HK-2 (cell line): ENCODE data around the gene NFIB.

ENCODE experiments used
- DNase-seq: peaks from one replicate; pipeline ENCODE4 v3.0.0-alpha.2; 2018; ENCODE audit not compliant: unreplicated experiment

The NFIB gene

GRCh38 chr9:14106699-14107098 lies 207.2 kb downstream of the NFIB start:
- no peak for DNase-seq

GRCh38 chr9:14104496-14104895 lies 209.4 kb downstream of the NFIB start:
- DNase-seq = no peak

- DNase-seq = no peak
These were observed 210.8 kb downstream of the NFIB start for GRCh38 chr9:14103115-14103514.

- DNase-seq = no peak
These were observed 214.2 kb downstream of the NFIB start for GRCh38 chr9:14099737-14100136.

- DNase-seq = no peak
These were observed 215.3 kb downstream of the NFIB start for GRCh38 chr9:14098486-14099180.

- DNase-seq = no peak
These were observed 216.1 kb downstream of the NFIB start for GRCh38 chr9:14097666-14098415.

- no peak for DNase-seq
These were observed 216.7 kb downstream of the NFIB start for GRCh38 chr9:14097215-14097614.

GRCh38 chr9:14096258-14096922 lies 217.6 kb downstream of the NFIB start:
- DNase-seq = peak; percentile 18

GRCh38 chr9:14095277-14095676 lies 218.7 kb downstream of the NFIB start:
- DNase-seq = no peak

- no peak for DNase-seq
These were observed 219.4 kb downstream of the NFIB start for GRCh38 chr9:14094491-14094890.

GRCh38 chr9:14092344-14092743 lies 221.6 kb downstream of the NFIB start:
- DNase-seq = no peak

- no peak for DNase-seq
These were observed 224.7 kb downstream of the NFIB start for GRCh38 chr9:14089051-14089803.

- no peak for DNase-seq
These were observed 226.4 kb downstream of the NFIB start for GRCh38 chr9:14087576-14087975.

- DNase-seq = no peak
These were observed 227.4 kb downstream of the NFIB start for GRCh38 chr9:14086495-14086894.

GRCh38 chr9:14085810-14086209 lies 228.1 kb downstream of the NFIB start:
- DNase-seq = no peak

GRCh38 chr9:14084867-14085266 lies 229.1 kb downstream of the NFIB start:
- DNase-seq = no peak

- no peak for DNase-seq
These were observed 230.6 kb downstream of the NFIB start for GRCh38 chr9:14083366-14083765.

- no peak for DNase-seq
These were observed 231.2 kb downstream of the NFIB start for GRCh38 chr9:14082732-14083131.

- DNase-seq = no peak
These were observed 232.2 kb downstream of the NFIB start for GRCh38 chr9:14081745-14082144.

- DNase-seq = peak; percentile 25
These were observed 232.9 kb downstream of the NFIB start for GRCh38 chr9:14080959-14081542.

GRCh38 chr9:14079440-14079839 lies 234.5 kb downstream of the NFIB start:
- no peak for DNase-seq

GRCh38 chr9:14077672-14078071 lies 236.3 kb downstream of the NFIB start:
- no peak for DNase-seq
